Fibroblast of skin of abdomen (primary cell): ENCODE data around the gene HS1BP3.

Experiments
- DNase-seq: peaks from one replicate; pipeline ENCODE4 v3.0.0-alpha.2; 2013

Gene HS1BP3

DNA sequence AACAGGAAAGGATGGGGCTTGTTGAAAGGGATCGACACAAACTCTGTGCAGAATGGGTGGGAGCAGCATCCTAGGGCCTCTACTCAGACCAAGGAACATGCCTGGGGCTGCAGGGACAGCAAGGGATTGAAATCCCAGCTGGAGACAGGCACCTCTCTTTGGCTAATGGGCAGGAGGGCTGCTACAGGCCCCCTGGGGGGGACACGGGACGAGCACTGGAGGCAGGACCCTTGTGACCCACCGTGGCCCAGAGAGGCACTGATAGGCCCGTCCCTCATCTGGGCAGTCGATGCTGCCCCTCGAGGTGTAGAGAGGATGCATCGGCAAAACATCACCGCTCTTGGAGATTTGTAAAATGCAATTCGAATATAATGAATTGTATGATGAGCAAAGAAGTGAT, 5.1 kb downstream of the HS1BP3 start:
- DNase-seq = no peak

DNA sequence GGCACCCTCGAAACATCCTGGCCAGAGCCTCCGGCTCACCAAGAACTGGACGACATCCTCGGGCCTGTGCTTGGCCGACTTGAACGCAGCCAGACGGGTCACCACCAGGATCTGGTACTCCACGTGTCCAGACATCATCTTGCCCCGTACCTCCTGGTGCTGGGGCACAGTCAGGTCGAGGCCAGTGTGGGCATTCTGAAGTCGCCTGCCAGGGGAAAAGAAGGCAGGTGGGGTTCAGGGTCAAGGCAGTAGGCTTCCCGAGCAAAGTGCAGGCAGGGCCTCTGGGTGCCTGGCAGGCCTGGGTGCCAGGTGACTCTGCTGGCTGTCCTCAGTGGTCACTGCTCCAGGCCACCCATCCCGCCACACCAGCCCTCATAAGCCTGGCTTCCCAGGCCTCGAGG, 5.6 kb downstream of the HS1BP3 start:
- DNase-seq = no peak

DNA sequence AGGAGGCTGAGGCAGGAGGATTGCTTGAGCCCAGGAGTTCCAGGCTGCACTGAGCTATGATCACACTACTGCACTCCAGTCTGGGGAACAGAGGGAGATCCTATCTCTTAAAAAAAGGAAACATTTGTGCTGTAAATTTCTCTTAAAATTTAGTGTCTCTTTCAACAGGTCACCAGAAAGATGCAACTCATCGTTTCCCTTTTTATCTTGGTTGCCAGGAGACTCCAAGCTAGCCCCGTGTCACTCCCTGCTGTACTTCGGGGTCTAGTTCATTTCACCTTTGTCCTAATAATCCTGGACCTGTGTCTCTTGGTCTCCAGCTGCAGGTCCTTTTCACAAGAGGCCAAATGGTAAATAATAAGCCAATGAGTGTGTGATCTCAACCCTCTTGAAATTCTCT, 7.1 kb downstream of the HS1BP3 start:
- DNase-seq = no peak

DNA sequence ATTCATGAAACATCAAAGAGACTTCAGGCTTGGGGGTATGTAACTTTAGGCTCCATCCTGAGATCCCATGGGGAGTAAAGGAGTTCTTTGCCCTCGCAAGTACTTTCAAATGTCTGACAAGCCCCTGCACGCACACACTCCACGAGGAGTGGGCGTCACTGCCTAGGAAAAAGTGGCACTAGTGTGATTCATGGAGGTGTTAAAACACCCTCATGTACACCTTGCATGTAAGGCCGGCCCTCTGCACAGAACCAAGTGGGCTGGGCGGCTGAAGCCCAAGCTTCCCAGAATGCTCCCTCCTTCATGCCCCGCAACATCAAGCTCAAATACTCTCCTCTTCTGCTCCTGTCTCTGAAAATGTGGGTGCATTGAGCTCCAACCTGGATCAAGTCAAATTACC, 7.8 kb downstream of the HS1BP3 start:
- DNase-seq = no peak

- peak; percentile 59 for DNase-seq
These were observed 8.6 kb downstream of the HS1BP3 start for GRCh38 chr2:20642055-20642971.

DNA sequence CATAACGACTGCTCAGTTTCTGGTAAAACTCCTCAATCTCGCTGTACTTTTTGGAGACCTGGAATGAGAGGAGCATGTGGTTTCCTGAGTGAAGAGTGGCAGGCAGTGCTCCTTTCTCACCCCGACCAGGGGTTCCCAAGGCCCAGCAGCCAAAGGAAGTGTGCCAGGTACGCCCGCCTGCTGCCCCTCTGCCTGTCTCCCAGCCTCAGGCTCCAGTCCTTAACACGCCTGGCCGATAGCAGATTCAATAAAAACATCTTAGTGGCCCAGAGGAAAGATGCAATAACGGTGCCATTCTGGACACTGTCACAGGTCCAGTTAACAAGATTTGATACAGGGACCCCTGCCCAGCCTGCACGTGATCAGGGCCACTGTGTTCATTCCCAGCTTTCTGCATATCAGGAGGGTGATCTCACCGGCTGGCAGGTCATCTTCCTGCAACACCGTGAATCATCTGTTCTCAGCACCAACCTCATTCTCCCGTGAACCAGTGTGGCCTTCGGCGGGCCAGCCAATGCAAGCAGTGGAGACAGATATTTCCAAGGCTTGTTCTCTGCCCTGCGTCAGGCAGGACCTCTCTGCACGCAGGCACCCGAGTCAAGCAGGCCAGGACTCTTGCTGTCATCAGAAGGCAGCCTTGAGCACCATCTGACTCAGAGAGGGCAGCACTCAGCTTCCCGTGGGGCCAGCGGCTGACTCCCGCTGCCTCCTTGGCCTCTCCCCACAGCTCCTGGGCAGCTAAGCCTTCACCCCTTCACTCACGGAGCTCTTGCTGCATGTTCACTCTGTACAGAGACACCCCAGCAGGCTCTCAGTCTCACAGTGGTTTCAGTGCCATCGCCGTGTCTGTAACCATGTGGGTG, 9.5 kb downstream of the HS1BP3 start:
- peak; percentile 11 for DNase-seq

DNA sequence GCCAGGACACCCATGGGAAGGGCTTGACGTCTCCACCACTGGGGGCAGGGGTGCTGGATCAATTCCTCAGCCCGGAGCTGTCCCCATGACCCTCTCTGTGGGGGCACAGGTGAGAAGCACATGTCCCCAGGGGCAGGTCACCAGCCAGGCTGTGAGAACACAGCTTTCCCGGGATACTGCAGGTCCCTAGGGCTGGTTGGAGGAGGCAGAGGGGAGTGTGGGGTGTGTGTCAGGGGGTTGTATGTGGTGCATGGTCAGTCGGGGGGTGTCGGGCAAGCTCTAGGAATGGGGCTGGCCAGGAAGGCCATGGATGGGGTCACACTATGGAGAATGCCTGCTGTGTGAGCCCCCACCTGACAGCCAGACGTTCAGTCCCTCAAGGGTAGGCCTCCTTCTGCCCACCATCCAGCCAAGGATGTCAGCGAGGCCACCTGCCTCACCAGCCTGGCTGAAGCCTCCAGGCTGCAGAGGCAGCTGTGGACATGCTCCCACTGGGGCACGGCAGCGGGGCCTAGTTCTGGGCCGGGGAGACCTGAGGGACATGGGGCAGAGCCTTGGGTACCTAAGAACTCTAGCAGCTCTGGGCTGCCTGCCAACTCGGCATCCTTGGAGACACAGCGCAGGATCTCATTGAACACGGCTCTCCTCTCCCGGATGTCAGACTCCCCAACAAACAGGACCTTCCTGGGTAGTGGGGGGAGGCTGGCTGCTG, 10.3 kb downstream of the HS1BP3 start:
- DNase-seq = no peak

GRCh38 chr2:20638646-20639430, 12.1 kb downstream of the HS1BP3 start:
- no peak for DNase-seq

DNA sequence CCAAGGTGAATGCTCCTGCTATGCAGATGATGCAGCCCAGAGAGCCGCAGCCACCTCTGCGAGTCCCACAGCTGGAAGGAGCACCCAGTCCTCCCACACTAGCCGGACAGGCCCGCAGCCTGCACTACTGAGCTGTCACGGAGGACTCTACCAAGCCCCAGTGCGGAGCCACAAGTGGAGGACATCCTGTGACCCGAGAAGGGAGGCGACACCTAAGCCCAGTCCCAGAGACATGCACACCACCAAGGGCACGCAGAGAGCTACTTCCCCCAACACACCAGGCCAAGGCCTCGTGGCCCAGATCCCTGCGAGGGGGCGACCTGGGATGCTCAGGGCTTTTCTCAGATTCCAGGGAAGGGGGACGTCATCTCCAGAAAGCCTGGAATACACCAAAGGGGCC, 12.9 kb downstream of the HS1BP3 start:
- no peak for DNase-seq

DNA sequence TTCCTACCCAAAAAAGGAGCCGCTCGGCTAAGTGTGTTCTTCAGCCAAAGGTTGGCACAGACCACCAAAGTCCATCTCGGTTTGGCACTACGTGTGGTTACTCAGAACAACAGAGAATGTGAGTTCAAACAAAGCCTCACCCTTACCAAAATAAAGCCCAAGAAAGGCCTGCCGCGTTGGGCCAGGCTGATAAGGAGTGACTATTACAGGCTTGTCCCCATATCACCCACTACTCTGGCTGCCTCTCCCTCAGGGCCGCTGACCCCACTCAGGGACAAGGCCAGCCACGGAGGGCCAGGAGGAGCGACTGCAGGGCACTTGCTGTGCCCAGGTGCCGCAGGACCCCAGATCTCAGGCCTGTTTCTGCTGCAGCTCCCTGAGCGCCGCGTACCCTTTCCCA, 13.8 kb downstream of the HS1BP3 start:
- DNase-seq = no peak

GRCh38 chr2:20635675-20636584, 15.0 kb downstream of the HS1BP3 start:
- DNase-seq = peak; percentile 86

GRCh38 chr2:20635113-20635510, 15.8 kb downstream of the HS1BP3 start:
- DNase-seq = no peak

DNA sequence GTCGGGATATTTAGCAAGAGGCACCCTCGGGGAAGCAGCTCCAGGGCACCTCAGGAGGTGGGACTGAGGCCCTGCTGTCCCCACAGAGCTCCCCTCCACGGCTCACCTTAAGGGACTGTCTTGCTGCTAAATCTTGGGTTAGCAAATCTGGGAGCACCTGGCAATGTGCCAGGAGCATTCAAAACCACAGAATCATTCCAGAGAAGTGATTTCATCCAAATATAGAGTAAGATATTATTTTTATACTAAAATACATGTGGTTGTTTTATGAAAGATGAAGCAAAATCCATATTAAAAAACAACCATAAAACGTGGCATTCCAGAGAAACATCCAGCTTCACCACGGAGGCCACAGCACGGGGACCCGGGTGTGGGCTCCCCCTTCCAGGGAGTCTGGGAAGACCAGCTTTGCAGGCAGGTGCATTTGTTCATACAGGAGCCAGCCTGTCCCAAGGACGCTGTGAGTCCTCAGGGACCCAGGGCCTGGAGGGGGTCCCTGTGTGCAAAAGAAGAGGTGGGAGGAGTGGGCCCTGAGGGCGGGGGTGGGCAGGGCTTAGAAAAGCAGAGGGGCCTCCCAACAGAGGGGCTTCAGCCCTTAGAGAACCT, 16.3 kb downstream of the HS1BP3 start:
- peak; percentile 61 for DNase-seq

DNA sequence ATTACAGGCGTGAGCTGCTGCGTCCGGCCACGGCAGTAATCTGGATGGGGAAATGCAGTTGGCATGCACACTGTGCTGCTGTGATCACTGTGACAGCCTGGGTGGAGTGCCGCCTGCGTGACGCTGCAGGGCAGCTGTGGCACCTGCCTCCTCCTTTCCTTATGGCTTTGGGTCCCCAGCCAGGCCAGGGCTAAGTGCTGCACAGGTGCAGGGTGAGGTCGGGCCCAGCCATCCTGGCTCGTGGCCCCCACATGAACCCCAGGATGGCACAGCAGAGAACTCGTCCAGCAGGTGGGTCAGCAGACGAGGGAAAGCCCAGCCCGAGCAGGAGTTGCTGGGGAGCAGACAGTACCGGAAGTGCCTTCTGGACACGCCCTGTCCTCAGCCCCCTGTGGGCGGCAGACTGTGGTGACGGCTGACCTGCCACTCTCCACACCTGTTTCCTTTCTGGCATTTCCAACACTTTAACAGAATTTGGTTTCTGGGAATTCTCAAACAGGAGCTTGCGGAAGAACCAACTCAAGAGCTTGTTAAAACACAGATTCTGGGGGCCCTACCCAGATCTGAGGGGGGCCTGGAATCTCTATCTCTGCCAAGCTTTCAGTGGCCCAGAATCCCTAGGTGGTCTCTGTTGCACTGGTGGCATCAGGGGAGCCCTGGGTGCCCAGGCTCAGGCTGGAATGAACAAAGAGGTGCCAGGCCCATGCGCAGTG, 16.9 kb downstream of the HS1BP3 start:
- DNase-seq = peak; percentile 7

DNA sequence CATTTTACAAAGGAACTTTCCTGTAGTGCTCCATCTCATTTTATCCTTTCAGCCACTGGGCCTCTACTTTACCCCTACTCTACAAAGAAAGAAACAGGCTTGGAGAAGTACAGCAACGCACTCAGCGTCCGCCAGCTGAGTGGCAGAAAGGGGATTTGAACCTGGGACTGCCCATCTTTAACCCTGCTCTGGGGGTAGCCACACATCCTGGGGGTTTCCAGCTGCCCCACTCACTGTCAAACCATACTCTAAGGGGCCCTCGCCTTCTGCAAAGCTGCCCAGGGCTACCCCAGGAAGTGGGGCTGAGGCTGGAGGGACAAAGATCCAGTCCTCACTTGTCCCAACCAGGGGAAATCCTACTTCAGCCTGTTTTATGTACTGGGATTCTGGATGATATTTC, 17.9 kb downstream of the HS1BP3 start:
- DNase-seq = no peak

DNA sequence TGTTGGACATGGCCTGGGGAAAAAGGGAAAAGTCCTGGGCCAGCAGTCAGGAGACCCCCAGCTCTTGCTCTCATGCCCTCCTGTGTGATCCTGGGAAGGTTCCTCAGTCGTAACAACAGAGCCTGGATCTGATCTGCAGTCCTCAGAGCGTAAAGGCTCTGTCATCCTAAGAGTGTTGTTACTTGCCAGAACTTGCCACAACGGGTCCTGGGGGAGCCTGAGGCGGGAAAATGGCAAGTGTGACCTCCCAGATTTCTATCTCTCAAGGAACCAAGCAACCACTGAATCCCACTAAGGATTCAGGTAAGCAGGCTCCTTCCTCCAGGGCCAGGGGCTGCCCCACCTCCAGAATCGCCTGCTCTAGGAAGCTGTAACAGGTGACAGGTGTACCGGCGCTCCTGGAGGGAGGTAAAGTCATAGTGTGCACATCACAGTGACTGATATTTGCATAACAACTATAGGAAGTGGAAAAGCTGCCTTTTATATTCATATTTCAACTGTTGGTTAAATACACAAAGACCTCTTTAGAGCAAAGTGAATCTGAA, 18.4 kb downstream of the HS1BP3 start:
- DNase-seq = no peak

- no peak for DNase-seq
These were observed 19.1 kb downstream of the HS1BP3 start for GRCh38 chr2:20631617-20632307.

- DNase-seq = no peak
These were observed 19.9 kb downstream of the HS1BP3 start for GRCh38 chr2:20630967-20631366.

- DNase-seq = no peak
These were observed 21.2 kb downstream of the HS1BP3 start for GRCh38 chr2:20629581-20630171.
